D721Med (cell line): Measurements from ENCODE around the gene FMR1NB.

Experiments
- DNase-seq: peaks from one replicate; pipeline ENCODE4 v3.0.0; 2011; ENCODE audit warnings: low spot score; ENCODE audit not compliant: insufficient read length
- FAIRE-seq: peaks from 2 replicates; lab custom pipeline; 2011; peaks lifted over from hg19 to GRCh38; lab: Jason Lieb, UNC
- CTCF ChIP-seq: IDR thresholded peaks from 2 replicates; pipeline ENCODE4 v1.5.1; 2012; ENCODE audit warnings: mild to moderate bottlenecking, control low read depth; ENCODE audit not compliant: insufficient read depth; ENCODE audit errors: missing control alignments

Gene FMR1NB

GRCh38 chrX:148035380-148035779 is 54.2 kb downstream of the FMR1NB start:
- DNase-seq (no peak), FAIRE-seq (no peak)
- no peak for TF ChIP-seq CTCF

GRCh38 chrX:148037020-148037419 is 55.9 kb downstream of the FMR1NB start:
- TF ChIP-seq CTCF, result no peak
- DNase-seq (no peak), FAIRE-seq (no peak)

DNA sequence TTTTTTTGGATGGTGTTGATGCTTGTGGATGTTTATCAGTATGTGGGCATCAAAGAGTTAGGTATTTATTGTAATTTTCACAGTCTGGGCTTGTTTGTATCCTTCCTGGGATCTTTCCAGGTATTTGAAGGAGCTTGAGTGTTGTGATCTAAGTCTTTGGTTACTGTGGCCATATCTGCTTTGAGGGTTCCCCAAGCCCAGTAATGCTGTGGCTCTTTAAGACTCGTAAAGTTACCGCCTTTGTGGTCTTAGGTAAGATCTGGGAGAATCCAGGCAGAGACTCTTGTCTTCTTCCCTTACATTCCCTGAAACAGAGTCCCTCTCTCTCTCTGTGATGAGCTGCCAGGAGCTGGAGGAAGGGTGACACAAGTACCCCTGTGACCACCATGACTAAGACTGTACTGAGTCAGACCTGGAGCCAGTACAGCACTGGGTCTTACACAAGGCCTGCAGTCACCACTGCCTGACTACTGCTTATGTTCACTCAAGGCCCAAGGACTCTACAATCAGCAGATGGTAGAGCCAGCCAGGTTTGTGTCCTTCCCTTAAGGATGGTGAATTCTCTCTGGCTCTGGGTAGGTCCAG is 62.2 kb downstream of the FMR1NB start:
- no peak for TF ChIP-seq CTCF
- DNase-seq (no peak), FAIRE-seq (no peak)

DNA sequence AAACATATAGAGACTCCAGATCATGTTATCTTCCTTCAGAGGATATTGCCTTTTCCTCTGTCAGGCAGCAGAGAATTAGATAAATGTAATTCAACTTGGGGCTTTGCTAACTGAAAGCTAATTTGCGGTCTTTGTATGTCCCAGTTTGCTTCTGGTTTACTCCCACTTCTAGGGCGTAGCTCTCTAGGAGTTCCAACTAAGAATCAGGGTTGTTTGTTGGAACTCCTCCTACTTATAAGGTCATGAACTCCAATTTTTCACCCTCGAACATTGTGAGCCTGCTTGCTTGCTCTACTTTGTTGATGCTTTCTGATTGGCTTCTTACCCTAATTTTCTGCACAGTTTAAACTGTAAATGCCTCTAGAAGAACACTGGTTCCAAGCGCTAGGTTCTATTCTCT is 66.1 kb downstream of the FMR1NB start:
- DNase-seq, result no peak
- FAIRE-seq, result no peak
- no peak for TF ChIP-seq CTCF

- FAIRE-seq (peak; percentile 61), DNase-seq (no peak)
- TF ChIP-seq CTCF, result peak; percentile 34
These were observed 68.3 kb downstream of the FMR1NB start for GRCh38 chrX:148049441-148049840.

GRCh38 chrX:148051973-148052372 is 70.8 kb downstream of the FMR1NB start:
- FAIRE-seq, result no peak
- no peak for DNase-seq
- TF ChIP-seq CTCF, result no peak

DNA sequence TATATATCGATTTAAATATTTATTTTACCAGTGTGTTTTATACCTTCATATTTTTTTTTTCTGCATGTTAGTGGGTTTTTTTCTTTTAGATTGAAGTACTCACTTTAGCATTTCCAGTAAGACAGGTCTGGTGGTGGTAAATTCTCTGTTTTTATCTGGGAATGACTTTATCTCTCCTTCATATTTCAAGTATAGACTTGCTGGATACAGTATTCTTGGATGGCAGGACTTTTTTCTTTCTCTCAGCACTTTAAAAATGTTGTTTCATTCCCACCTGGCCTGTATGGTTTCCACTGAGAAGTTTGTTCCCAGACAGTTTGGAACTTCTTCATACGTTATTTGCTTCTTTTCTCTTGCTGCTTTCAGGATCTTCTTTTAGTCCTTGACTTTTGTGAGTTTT is 86.1 kb downstream of the FMR1NB start:
- no peak for DNase-seq
- no peak for FAIRE-seq
- TF ChIP-seq CTCF, result no peak
